SU-DHL-6 (cell line): ENCODE data around the gene CD6.
A peak's percentile ranks its signal among the peaks of the same experiment; 100 is the strongest.

Experiments
- H2AFZ ChIP-seq: fragments of 200-600 bp; sonication (generic); 2 replicates; pipeline ENCODE4 v1.6.1; 2014; ENCODE audit warnings: low read depth, mild to moderate bottlenecking, moderate library complexity, mixed read lengths, antibody characterized with exemption, low read length; ENCODE audit not compliant: severe bottlenecking
- H3F3A ChIP-seq: fragments of 200-600 bp; shearing (Covaris generic); 2 replicates; pipeline ENCODE4 v1.6.0; 2016; ENCODE audit warnings: antibody characterized with exemption, mild to moderate bottlenecking; ENCODE audit not compliant: insufficient read depth
- H3K27ac ChIP-seq: fragments of 200-600 bp; sonication (generic); 2 replicates; pipeline ENCODE4 v1.5.1; 2016; ENCODE audit warnings: low read depth, mild to moderate bottlenecking, low read length, moderate library complexity, mixed read lengths
- H3K27me3 ChIP-seq: fragments of 200-600 bp; sonication (generic), shearing (Covaris generic); 2 replicates; pipeline ENCODE4 v1.6.0; 2014; ENCODE audit warnings: mild to moderate bottlenecking, low read length
- H3K36me3 ChIP-seq: fragments of 200-600 bp; sonication (generic); 2 replicates; pipeline ENCODE4 v1.6.1; 2014; ENCODE audit warnings: mild to moderate bottlenecking, low read length, mixed read lengths
- H3K4me2 ChIP-seq: fragments of 300-600, 200-600 bp; shearing (Covaris generic), sonication (generic); 2 replicates; pipeline ENCODE4 v1.6.0; 2014; ENCODE audit warnings: low read length, low read depth, mild to moderate bottlenecking; ENCODE audit not compliant: poor library complexity, severe bottlenecking
- H3K4me3 ChIP-seq: fragments of 200-600 bp; sonication (generic); 2 replicates; pipeline ENCODE4 v1.5.1; 2014; ENCODE audit warnings: antibody characterized with exemption, low read length, mild to moderate bottlenecking, mixed read lengths; ENCODE audit not compliant: insufficient read depth, poor library complexity, severe bottlenecking
- H3K79me2 ChIP-seq: fragments of 200-600 bp; sonication (generic); 2 replicates; pipeline ENCODE4 v1.6.1; 2014; ENCODE audit warnings: mild to moderate bottlenecking, low read length, moderate library complexity; ENCODE audit not compliant: insufficient read depth
- H3K9ac ChIP-seq: fragments of 200-600 bp; sonication (generic); 2 replicates; pipeline ENCODE4 v1.7.0; 2014; ENCODE audit warnings: mild to moderate bottlenecking, low read length
- H3K9me2 ChIP-seq: fragments of 200-600 bp; sonication (generic); replicated peaks from 2 replicates; pipeline ENCODE4 v1.6.1; 2014; ENCODE audit warnings: low read length; ENCODE audit not compliant: insufficient read depth
- H3K9me3 ChIP-seq: fragments of 200-600 bp; sonication (generic); 2 replicates; pipeline ENCODE4 v1.6.1; 2014; ENCODE audit warnings: low read length, mixed read lengths; ENCODE audit not compliant: insufficient read depth
- H4K20me1 ChIP-seq: fragments of 200-600 bp; sonication (generic); 2 replicates; pipeline ENCODE4 v1.6.1; 2014; ENCODE audit warnings: low read depth, mild to moderate bottlenecking, antibody characterized with exemption, low read length, moderate library complexity, mixed read lengths
- CTCF ChIP-seq: fragments of 200-600 bp; sonication (generic); IDR thresholded peaks from one replicate; pipeline ENCODE4 v1.5.1; 2017; ENCODE audit warnings: antibody characterized with exemption, mild to moderate bottlenecking, low read length, moderate library complexity; ENCODE audit not compliant: insufficient read depth, poor library complexity, severe bottlenecking
- EZH2phosphoT487 ChIP-seq: fragments of 200-600 bp; sonication (generic), shearing (Covaris generic); conservative IDR thresholded peaks from 2 replicates; pipeline ENCODE4 v1.6.1; 2018; ENCODE audit warnings: mild to moderate bottlenecking, antibody characterized with exemption, low read length, moderate library complexity, mixed read lengths

CD6 gene

DNA sequence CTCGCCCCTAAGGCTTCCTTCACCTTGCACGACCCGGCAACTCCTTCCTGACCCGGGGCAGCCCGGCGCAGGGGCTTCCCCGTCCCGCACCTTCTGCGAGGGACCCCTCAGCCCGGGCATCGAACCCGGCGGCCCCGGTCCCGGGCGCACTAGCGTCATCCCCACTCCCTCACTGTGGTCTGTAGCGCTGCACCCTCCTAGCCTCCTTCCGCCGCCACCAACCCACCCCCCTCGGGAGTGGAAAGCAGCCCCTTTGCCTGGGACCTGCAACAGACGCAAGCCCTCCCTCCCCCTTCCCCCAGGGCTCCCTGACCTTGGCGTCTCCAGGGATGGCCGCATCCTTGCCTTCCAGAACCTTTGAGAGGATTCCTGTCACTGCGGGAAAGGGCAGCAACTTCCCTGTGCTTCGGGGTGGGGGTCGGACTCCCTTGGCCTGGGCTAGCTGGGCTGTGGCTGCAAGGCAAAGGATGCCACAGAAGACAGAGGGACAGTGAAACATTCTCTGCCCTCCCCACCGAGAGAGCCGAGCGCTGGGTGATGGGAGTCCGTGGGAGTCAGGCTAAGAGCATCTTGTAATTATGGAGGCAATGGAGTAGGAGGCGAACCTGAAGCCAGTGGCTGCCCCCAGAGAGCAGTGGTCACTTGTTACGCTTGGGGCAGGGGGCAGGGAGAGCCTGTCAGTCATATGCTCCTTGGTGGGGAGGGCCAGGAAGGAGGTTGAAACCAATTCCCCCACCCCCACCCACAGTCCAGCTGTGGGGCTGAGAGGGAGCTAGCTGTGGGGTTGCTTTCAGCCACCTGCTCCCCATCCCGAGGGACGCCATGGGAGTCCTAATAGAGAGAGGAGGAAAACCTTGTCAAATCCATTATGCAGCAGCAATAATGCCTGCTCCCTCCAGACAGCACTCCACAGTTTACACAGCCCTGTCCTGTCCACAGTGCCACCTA lies 46.3 kb upstream of the CD6 start:
- no peak overlapping the region for H3K27ac ChIP-seq
- TF ChIP-seq CTCF (no peak), EZH2phosphoT487 (no peak)
- no peaks in the 10 kb centered on the region for H4K20me1 ChIP-seq
- peak overlapping the region; percentile 16 for H3K4me3 ChIP-seq
- H3K27me3 ChIP-seq = no peaks in the 10 kb centered on the region
- peak overlapping the region; percentile 27; the same call in 1 of the 2 replicates for H3K9ac ChIP-seq
- peak overlapping the region; percentile 24 for H3K4me2 ChIP-seq
- H2AFZ ChIP-seq = no peak overlapping the region
- no peaks in the 10 kb centered on the region for H3K9me3 ChIP-seq
- H3K36me3 ChIP-seq = peaks cover 3% of the 10 kb centered on the region; the same call in 1 of the 2 replicates
- H3F3A ChIP-seq = no peaks in the 10 kb centered on the region
- H3K9me2 ChIP-seq = no peaks in the 10 kb centered on the region
- H3K79me2 ChIP-seq = no peaks in the 10 kb centered on the region

- no peak overlapping the region for H3K4me2 ChIP-seq
- H3F3A ChIP-seq = no peaks in the 10 kb centered on the region
- H4K20me1 ChIP-seq = no peaks in the 10 kb centered on the region
- H3K9ac ChIP-seq = no peak overlapping the region
- H2AFZ ChIP-seq = no peak overlapping the region
- H3K9me3 ChIP-seq = no peaks in the 10 kb centered on the region
- no peak overlapping the region for H3K27ac ChIP-seq
- TF ChIP-seq EZH2phosphoT487 (no peak), CTCF (no peak)
- no peaks in the 10 kb centered on the region for H3K79me2 ChIP-seq
- no peaks in the 10 kb centered on the region for H3K27me3 ChIP-seq
- no peaks in the 10 kb centered on the region for H3K36me3 ChIP-seq
- H3K4me3 ChIP-seq = no peak overlapping the region
- no peaks in the 10 kb centered on the region for H3K9me2 ChIP-seq
Measured at GRCh38 chr11:60925868-60926267, 45.6 kb upstream of the CD6 start.

- TF ChIP-seq EZH2phosphoT487 (no peak), CTCF (no peak)
- Histone ChIP-seq H3K36me3 (no peaks in the 10 kb centered on the region), H3K9me2 (no peaks in the 10 kb centered on the region)
Measured at GRCh38 chr11:60926500-60926899, 45.0 kb upstream of the CD6 start.

More at GRCh38 chr11:60926500-60926899, 45.0 kb upstream of the CD6 start:
- Histone ChIP-seq H3K4me3 (no peak overlapping the region), H3K27ac (no peak overlapping the region), H3K4me2 (no peak overlapping the region), H3K9ac (no peak overlapping the region), H3K79me2 (no peaks in the 10 kb centered on the region), H3K9me3 (no peaks in the 10 kb centered on the region), H3K27me3 (no peaks in the 10 kb centered on the region), H4K20me1 (no peaks in the 10 kb centered on the region), H2AFZ (no peak overlapping the region), H3F3A (no peaks in the 10 kb centered on the region)
